AG04450 (cell line): ENCODE data around the gene SBF1. TPM values are rescaled to one million over a fixed set of nuclear protein-coding genes. Genes with fewer than 3 reads are reported as not detected.

Source experiments
- CTCF ChIA-PET: fragments of 300-600, 350-600 bp; formaldehyde crosslinking; extraction: SDS; loops from one replicate; lab custom pipeline; 2022; ENCODE audit warnings: antibody characterized with exemption, inconsistent platforms; lab: Charles Lee
- POLR2A ChIA-PET: fragments of 350-600 bp; formaldehyde crosslinking; extraction: SDS; loops from one replicate; lab custom pipeline; 2021; ENCODE audit warnings: antibody characterized with exemption, inconsistent platforms; lab: Yijun Ruan, JAX
- DNase-seq: peaks from one replicate; pipeline ENCODE4 v3.0.0-alpha.2; 2011; ENCODE audit warnings: low read depth, low spot score
- H3K27ac ChIP-seq: one replicate; pipeline ENCODE4 v1.5.1; 2012; ENCODE audit warnings: low read depth, low read length, control low read depth
- H3K27me3 ChIP-seq: one replicate; pipeline ENCODE4 v1.6.0; 2012; ENCODE audit warnings: low read length; ENCODE audit not compliant: control insufficient read depth, insufficient read depth
- H3K4me3 ChIP-seq: 2 replicates; pipeline ENCODE4 v1.5.1; 2011; ENCODE audit warnings: mild to moderate bottlenecking, low read depth, low read length, control low read depth
- H3K9me3 ChIP-seq: 2 replicates; pipeline ENCODE4 v1.5.1; 2012; ENCODE audit warnings: low read length; ENCODE audit not compliant: control insufficient read depth, insufficient read depth
- polyA plus RNA-seq: library from polyadenylated mRNA; depleted of rRNA; stranded (reverse); fragments of >200 nt; gene quantifications from 2 replicates; pipeline ENCODE4 v1.2.3, GENCODE V29; 2011
- TF ChIP-seq, protein P1 (sequence below): IDR thresholded peaks from 2 replicates; pipeline ENCODE4 v1.5.1; 2011; ENCODE audit warnings: low read depth, low read length, control low read depth, inconsistent platforms

The SBF1 gene
- polyA plus RNA-seq, 1 experiment, result 16.4 TPM

DNA sequence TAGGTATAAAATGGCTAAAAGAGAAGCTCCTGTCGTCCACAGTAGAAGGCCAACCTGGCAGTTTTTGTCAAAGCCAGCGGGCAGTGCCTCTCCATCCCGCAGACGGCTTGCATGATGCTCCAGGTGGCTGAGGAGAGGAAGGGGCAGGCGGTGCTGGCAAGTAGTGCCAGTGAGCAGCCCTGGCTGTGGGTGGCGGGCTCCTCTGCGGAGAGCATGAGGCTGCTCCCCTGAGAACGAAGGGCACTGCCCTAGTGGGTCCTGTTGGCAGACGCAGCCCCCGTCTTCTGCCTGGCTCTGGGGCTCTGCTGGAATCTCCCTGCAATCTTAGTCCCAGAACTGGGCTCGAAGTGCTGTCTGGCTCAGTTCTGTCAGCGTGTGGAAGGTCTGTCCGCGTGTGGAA, 50.9 kb downstream of the SBF1 start:
- Histone ChIP-seq H3K27me3 (no peaks in the 10 kb centered on the region), H3K4me3 (no peak overlapping the region), H3K27ac (no peak overlapping the region), H3K9me3 (no peaks in the 10 kb centered on the region)
- ChIA-PET POLR2A (no interaction called here), CTCF (no interaction called here)
- DNase-seq, result no peak
- TF ChIP-seq, protein P1, sequence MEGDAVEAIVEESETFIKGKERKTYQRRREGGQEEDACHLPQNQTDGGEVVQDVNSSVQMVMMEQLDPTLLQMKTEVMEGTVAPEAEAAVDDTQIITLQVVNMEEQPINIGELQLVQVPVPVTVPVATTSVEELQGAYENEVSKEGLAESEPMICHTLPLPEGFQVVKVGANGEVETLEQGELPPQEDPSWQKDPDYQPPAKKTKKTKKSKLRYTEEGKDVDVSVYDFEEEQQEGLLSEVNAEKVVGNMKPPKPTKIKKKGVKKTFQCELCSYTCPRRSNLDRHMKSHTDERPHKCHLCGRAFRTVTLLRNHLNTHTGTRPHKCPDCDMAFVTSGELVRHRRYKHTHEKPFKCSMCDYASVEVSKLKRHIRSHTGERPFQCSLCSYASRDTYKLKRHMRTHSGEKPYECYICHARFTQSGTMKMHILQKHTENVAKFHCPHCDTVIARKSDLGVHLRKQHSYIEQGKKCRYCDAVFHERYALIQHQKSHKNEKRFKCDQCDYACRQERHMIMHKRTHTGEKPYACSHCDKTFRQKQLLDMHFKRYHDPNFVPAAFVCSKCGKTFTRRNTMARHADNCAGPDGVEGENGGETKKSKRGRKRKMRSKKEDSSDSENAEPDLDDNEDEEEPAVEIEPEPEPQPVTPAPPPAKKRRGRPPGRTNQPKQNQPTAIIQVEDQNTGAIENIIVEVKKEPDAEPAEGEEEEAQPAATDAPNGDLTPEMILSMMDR, result no peak

DNA sequence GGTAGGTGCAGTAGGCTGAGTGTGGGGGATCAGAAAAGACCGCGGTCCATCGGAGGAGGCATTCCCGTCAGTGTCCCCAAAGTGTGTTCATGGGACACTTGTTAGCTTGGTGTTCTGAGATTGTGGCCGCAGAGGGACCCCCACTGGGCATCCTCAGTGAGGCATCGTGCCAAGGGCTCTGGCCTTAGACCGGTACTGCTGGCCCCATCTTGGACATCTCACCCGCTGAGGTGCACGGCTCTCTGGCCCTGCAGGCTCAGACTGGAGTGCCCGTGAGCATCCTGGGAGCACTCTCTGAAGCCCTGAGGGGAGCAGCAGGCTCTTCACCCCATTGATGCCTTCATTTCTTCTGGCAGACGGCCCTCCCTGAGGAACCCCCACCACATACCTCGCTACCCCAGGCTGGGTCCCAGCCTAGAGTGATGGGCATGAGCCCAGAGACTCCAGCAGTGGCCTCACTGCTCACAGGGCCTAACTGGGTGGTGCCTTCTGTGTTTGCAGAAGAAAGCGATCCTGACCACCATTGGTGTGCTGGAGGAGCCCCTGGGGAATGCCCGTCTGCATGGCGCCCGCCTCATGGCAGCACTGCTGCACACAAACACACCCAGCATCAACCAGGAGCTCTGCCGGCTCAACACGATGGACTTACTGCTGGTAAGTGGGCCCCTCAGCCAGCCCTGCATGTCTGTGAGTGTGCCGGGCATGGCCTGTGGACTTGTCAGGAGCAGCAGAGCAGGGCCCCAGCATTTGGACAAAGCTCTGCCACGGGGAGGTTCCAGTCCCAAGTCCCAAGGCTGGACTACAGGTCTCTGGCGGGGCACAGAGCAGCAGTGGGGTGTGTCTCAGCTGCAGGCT, 51.6 kb downstream of the SBF1 start:
- no peak overlapping the region for H3K4me3 ChIP-seq
- H3K27ac ChIP-seq, result no peak overlapping the region
- DNase-seq, result no peak
- CTCF ChIA-PET, result no interaction called here
- H3K27me3 ChIP-seq, result no peaks in the 10 kb centered on the region
- TF ChIP-seq, protein P1, result no peak
- no peaks in the 10 kb centered on the region for H3K9me3 ChIP-seq
- POLR2A ChIA-PET, result no interaction called here

DNA sequence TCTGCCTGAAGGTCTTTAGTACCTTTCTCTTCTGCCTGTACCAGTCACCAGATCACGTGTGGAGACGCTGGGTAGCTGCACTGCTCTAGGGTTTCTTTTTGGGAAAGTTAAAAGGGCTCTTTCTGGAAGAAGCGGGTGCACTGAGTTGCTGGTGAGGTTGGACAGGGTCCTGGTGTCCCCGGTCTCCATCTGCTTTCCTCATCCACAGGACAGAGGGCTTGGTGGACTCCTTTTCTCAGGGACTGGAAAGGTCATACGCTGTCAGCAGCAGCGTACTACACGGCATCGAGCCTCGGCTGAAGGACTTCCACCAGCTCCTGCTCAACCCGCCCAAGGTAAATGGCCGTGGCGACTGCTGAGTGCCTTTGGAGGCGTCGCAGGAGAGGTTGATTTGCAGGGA, 52.8 kb downstream of the SBF1 start:
- H3K4me3 ChIP-seq, result no peak overlapping the region
- H3K9me3 ChIP-seq, result no peaks in the 10 kb centered on the region
- TF ChIP-seq, protein P1, result no peak
- no peaks in the 10 kb centered on the region for H3K27me3 ChIP-seq
- H3K27ac ChIP-seq, result no peak overlapping the region
- ChIA-PET CTCF (no interaction called here), POLR2A (no interaction called here)
- DNase-seq, result no peak

DNA sequence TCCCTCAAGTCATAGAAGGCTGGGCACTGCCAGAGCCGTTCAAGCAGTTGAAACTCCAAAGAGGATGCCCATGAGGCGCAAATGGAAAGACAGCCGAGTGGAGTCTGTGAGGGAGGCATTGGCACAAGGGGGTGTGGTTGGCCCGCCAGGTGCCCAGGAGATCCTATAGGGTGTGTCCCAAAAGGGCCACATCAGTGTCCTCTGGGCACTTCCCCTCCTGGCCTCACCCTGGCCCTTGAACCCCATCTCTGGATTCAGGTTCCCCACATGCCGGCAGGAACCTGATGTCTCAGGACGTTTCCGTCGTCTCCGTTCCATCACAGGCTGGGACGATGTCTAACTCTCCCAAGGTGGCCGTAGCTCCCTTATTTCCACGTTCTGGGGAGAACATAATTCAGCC, 54.3 kb downstream of the SBF1 start:
- POLR2A ChIA-PET, result no interaction called here

DNA sequence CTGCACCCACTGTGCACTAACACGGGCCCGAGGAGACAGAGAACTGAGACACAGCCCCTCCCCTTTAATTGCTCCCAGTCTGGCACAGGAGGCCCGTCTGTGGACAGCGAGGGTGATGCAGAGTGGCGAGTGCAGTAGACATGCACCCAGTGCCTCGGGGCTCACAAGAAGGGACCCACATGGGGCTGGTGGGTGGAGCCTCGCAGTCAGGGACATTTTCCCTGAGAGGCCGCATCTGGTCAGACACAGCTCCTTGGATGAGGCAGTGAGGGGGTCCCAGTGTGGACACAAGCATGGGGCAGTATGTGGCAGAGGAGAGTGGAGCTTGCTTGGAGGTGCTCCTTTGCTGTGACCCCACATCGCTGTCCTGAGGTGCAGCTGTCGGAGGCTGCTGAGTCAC, 54.8 kb downstream of the SBF1 start:
- TF ChIP-seq, protein P1, result no peak
- ChIA-PET POLR2A (no interaction called here), CTCF (no interaction called here)
- Histone ChIP-seq H3K9me3 (no peaks in the 10 kb centered on the region), H3K4me3 (no peak overlapping the region), H3K27ac (no peak overlapping the region), H3K27me3 (no peaks in the 10 kb centered on the region)
- DNase-seq, result no peak

More for the DNA sequence above, 54.3 kb downstream of the SBF1 start:
- no peaks in the 10 kb centered on the region for H3K27me3 ChIP-seq
- no peaks in the 10 kb centered on the region for H3K9me3 ChIP-seq
- TF ChIP-seq, protein P1, result no peak
- CTCF ChIA-PET, result interaction anchor here (0.7 kb wide), 1 partner anchor 143 kb away, joined by 3 read pairs; the partner anchor contains the start of gene SYCE3
- H3K27ac ChIP-seq, result no peak overlapping the region
- DNase-seq, result no peak
- H3K4me3 ChIP-seq, result no peak overlapping the region
